Left colon (tissue), 2 donors: ENCODE results near the gene DNAAF1. TPM values are rescaled to one million over a fixed set of nuclear protein-coding genes. Genes with fewer than 3 reads are reported as not detected.
"Not testable (repeated sequence)": the region's sequence is repeated elsewhere in the genome, so short reads cannot be mapped to it uniquely, and the experiment has no call there.

Experiments used
- ATAC-seq: fragments of 200-7000 bp; cut with Tn5 transposase; one replicate; pipeline ENCODE4 v1.9.1; 2020; ENCODE audit warnings: mild to moderate bottlenecking, moderate library complexity
- DNase-seq, 2 donors: peaks; one replicate each; pipeline ENCODE4 v3.0.0-alpha.2; 2020
- intact Hi-C, 2 donors: fragments of 100-400 bp; cut with DNase I in 1 of 2; cut with micrococcal nuclease in 1 of 2; formaldehyde crosslinking; loops; one replicate each; pipeline versions ENCODE4 v1.11.2 to v1.14.0; 2022; cut with DNase I, micrococcal nuclease
- total RNA-seq, 2 donors: library from RNA; stranded (reverse); fragmentation: NEBNext Ultra II Directional; extraction: Animal tissue kit (Norgen Biotek cat#: 25700); gene quantifications; one replicate each; pipeline ENCODE4 v1.2.1, GENCODE V29; 2021
- donor health status: DM: no; HTN: no; CAD: no.
- donor health status: DM: yes; HTN: yes; CAD: no.

DNAAF1 gene
- total RNA-seq, 2 donors from 2014 or later: 0.09 to 0.34 TPM

DNA sequence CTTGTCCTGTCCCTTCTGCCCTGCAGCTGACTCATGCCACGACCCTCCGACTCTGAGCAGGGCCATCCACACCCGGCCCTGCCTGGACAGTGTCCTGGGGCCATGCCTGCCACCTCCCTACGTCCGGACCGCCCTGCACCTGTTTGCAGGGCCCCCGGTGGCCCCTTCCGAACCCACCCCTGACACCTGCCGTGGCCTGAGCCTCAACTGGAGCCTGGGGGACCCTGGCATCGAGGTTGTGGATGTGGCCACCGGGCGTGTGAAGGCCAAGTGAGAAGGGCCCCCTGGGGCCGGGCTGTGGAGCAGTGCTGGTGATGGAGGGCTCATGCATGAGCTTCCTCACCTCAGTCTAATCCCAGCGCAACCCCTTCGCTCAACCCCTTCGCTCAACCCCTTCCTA is 51.0 kb downstream of the DNAAF1 start:
- DNase-seq (no peak), ATAC-seq (no peak)
- intact Hi-C loops: no loop called here

GRCh38 chr16:84196727-84197394 is 51.8 kb downstream of the DNAAF1 start:
- ATAC-seq (no peak), DNase-seq (no peak)
- intact Hi-C loops: no loop called here

DNA sequence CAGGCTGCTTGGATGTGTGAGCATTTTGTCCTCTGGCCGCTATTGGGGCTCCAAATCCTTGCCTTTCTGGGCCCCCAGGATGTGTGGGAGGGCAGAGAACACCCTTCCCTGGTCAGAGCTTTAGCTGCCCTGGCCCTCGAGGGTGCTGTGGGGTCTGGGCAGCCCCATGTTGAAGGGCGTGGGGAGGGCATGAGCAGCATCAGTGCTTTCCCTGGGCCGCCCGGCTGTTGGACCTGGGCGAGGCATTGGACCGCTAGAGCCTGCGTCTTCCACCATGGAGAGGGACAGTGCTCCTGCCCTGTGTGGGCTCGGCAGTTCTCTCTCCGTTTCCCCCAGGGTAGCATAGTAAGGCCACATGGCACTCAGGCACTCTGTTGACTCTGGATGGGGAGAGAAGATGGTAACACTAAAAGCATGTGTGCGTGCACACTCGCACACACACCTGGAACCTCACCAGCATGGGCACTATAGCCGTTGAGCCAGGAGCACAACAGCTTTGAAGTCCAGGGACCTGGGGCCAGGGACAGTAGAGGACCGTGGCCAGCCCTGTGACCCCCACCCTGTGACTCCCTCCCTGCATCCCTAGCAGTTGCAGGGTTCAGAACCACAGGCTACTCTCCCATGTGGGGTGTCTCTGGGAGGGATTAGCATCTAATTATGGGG is 52.5 kb downstream of the DNAAF1 start:
- no peak for DNase-seq
- ATAC-seq: no peak
- intact Hi-C loops: no loop called here

DNA sequence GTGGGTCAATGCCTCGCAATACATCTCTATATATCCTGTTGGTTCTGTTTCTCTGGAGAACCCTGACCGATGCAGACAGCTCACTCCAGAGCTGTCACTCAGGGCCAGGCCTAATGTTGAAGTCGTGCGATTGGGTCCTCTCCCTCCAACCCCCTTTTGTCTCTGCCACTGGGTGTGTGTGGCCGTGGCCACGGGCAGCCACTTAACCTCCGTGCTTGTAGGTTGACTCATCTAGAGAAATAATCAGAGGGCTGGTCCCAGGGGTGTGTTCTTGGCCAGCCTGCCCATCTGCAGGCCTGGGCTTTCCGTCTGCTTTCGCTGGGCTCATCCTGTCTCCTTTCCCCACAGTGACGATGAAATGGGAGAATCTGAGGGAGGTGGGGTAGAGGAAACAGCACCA is 53.3 kb downstream of the DNAAF1 start:
- DNase-seq (no peak), ATAC-seq (no peak)
- intact Hi-C loops: no loop called here

- no peak for ATAC-seq
- intact Hi-C loops: no loop called here
- DNase-seq: no peak
These were observed 54.0 kb downstream of the DNAAF1 start for GRCh38 chr16:84199097-84199496.

DNA sequence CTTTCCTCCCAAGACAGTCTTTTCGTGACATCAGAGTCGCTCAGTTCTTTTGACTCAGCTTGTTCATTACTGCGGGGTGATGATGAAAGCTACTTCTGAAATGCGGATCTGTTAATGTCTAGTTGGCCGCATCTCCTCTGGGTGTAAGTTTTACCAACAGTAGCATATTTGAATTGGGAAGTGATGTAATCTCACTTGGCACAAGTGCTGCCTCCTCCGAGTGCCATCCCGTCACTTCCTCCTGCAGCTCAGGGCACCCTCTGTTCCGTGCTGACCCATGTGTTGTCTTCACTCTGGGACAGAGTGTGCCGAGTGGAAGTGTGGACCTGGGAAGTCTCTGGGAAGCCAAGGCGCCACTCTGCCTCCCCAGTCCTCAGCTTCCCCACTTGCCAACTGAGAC is 54.8 kb downstream of the DNAAF1 start:
- DNase-seq: no peak
- no peak for ATAC-seq
- intact Hi-C loops: no loop called here

DNA sequence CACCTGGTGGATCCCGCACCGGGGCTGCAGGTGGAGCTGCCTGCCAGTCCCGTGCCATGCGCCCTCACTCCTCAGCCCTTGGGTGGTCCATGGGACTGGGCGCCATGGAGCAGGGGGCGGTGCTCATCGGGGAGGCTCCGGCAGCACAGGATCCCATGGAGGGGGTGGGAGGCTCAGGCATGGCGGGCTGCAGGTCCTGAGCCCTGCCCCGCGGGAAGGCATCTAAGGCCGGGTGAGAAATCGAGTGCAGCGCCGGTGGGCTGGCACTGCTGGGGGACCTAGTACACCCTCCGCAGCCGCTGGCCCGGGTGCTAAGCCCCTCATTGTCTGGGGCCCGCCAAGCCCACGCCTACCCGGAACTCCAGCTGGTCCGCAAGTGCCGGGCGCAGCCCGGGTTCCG is 59.4 kb downstream of the DNAAF1 start:
- ATAC-seq, DNase-seq, intact Hi-C loops: not testable (repeated sequence)

DNA sequence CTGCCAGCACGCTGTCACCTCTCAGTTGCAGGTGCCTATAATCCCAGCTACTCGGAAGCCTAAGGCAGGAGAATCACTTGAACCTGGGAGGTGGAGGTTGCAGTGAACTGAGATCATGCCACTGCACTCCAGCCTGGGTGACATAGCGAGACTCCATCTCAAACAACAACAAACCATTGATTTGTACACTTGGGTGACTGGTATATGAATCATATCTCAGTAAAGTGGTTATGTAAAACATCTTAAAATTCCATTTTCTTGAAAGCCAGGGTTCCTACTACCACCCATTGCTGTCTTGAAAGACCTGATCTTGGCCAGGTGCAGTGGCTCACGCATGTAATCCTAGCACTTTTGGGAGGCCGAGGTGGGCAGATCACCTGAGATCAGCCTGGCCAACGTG is 60.0 kb downstream of the DNAAF1 start:
- intact Hi-C loops, DNase-seq, ATAC-seq: not testable (repeated sequence)

DNA sequence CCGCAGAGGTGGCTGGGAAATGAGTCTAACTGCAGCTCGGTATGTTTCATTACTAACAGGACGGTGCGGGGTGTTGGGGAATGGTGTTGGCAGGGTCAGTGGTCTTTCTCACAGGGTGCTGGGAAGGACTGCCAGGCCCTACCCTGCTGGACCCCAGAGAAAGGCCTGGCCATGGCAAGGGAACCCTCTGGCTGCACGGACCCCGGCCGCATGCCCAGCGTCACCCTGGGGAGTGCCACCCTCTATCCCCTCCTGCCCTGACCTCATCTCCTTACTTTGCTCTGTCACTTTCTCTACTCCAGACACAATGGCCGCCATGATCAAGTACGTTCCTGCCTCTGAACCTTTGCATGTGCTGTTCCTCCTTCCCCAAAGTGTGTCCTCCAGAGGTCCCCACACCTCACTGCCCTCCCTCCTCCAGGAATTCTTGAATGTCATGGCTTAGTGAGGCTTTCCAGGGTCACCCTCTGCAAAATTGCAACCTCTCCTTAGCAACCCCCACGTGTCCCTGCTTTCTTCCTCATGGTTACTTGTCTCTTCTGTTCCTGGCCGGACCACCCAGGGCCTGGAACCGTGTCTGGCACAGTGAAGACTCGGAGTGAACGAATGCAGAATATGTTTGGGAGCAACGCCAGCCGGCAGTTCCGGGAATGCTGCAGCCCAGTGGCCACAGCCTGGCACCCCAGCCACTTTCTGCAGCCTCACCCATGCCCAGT is 61.0 kb downstream of the DNAAF1 start:
- no peak for ATAC-seq

DNA sequence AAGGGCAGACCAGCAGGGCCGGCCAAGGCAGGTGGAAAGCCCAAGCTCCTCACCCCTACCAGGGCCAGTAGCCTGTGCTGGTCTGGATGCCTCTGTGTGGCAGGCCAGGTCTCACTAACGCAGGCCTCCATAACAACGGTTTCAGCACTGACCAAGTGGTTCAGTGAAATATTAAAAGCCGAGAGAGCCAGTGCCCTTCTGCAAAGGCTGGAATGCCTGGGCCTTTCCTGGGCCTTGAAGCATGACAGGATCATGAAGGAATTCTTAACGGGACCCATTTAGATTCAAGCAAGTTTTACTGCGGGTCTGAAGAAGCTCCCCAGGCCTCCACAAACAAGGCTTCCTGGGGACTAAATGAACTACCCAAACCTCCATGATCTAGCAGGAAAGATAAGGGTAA is 62.1 kb downstream of the DNAAF1 start:
- intact Hi-C loops: no loop called here
- ATAC-seq: no peak
- no peak for DNase-seq

More for the DNA sequence above, 61.0 kb downstream of the DNAAF1 start:
- intact Hi-C loops: no loop called here
- no peak for DNase-seq

- ATAC-seq: no peak
- intact Hi-C loops: no loop called here
These were observed 62.8 kb downstream of the DNAAF1 start for GRCh38 chr16:84207879-84208278.

DNA sequence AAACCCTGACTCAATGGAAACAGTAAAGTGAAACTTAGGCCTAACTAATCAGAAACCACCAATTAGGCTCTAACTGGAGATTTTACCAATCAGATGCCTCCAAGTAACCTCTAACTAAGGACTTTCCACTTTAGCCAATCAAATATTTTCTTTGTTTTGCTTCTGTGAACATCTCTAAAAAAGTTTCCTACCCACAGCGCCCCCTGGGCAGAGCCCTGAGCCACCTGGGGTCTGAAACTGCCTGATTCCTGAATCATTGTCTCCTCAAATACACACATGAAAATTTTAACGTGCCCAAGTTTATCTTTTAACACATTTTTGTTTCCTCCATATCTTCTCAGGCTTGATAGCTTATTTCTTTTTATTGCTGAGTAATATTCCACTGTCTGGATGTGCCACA is 64.9 kb downstream of the DNAAF1 start:
- ATAC-seq (no peak), DNase-seq (no peak)
- intact Hi-C loops: no loop called here

More at GRCh38 chr16:84207879-84208278, 62.8 kb downstream of the DNAAF1 start:
- DNase-seq: no peak

- ATAC-seq (no peak), DNase-seq (no peak)
- intact Hi-C loops: no loop called here
These were observed 67.0 kb downstream of the DNAAF1 start for GRCh38 chr16:84212154-84212553.

DNA sequence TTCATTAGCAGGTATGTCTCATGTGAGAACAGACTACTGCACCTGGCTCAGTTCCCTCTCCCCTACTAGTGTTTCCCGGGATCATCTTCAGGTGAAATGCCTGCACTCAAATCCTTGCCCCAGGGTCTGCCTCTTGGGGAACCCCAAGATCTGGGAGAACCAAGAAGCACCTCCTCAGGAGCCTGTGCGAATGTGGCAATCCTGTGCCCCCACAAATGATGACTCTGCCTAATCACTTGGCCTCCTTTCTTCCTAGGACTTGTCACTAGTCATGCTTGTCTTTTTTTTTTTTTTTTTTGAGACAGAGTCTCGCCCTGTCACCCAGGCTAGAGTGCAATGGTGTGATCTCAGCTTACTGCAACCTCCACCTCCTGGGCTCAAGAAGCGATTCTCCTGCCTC is 67.5 kb downstream of the DNAAF1 start:
- intact Hi-C loops: no loop called here
- DNase-seq: no peak
- no peak for ATAC-seq

- ATAC-seq (no peak), DNase-seq (no peak)
- intact Hi-C loops: no loop called here
These were observed 69.5 kb downstream of the DNAAF1 start for GRCh38 chr16:84214451-84215066.

GRCh38 chr16:84215531-84215930 is 70.4 kb downstream of the DNAAF1 start:
- intact Hi-C loops: no loop called here
- DNase-seq: no peak
- ATAC-seq: no peak

- DNase-seq, ATAC-seq, intact Hi-C loops: not testable (repeated sequence)
These were observed 71.0 kb downstream of the DNAAF1 start for GRCh38 chr16:84216144-84216543.

GRCh38 chr16:84218176-84218823 is 73.2 kb downstream of the DNAAF1 start:
- no peak for DNase-seq
- intact Hi-C loops: no loop called here
- ATAC-seq: no peak

GRCh38 chr16:84218956-84219355 is 73.8 kb downstream of the DNAAF1 start:
- intact Hi-C loops: no loop called here
- DNase-seq (no peak), ATAC-seq (no peak)
